ENCODE data around the gene RAP1GDS1. TPM values are rescaled to one million over a fixed set of nuclear protein-coding genes. Genes with fewer than 3 reads are reported as not detected.

The RAP1GDS1 gene
- total and polyA plus RNA-seq, 8 donors = 6.6 to 24.9 (median 20.7) TPM

- intact Hi-C loops (cut with DNase I) = no loop called here
- no peak for ATAC-seq
- DNase-seq = no peak
- H3K4me3 ChIP-seq = no peak overlapping the region
- peak; percentile 90 for FAIRE-seq
- peaks cover 0 to 10% (median 0%) of the 10 kb centered on the region in 3 donors for H3K4me1 ChIP-seq
- no peak overlapping the region for H3K27ac ChIP-seq
- H3K36me3 ChIP-seq = peaks cover 0 to 3% (median 0%) of the 10 kb centered on the region in 3 donors
- TF ChIP-seq, protein P1, sequence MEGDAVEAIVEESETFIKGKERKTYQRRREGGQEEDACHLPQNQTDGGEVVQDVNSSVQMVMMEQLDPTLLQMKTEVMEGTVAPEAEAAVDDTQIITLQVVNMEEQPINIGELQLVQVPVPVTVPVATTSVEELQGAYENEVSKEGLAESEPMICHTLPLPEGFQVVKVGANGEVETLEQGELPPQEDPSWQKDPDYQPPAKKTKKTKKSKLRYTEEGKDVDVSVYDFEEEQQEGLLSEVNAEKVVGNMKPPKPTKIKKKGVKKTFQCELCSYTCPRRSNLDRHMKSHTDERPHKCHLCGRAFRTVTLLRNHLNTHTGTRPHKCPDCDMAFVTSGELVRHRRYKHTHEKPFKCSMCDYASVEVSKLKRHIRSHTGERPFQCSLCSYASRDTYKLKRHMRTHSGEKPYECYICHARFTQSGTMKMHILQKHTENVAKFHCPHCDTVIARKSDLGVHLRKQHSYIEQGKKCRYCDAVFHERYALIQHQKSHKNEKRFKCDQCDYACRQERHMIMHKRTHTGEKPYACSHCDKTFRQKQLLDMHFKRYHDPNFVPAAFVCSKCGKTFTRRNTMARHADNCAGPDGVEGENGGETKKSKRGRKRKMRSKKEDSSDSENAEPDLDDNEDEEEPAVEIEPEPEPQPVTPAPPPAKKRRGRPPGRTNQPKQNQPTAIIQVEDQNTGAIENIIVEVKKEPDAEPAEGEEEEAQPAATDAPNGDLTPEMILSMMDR (IDR thresholded peaks at IDR 0.05) = no peak
- no peaks in the 10 kb centered on the region for H3K27me3 ChIP-seq
- H3K9me3 ChIP-seq = no peaks in the 10 kb centered on the region
- WGBS, 2 donors = 95 to 97% methylated on average over 4 of the region's 4 CpGs
Measured at GRCh38 chr4:98293104-98293887, 32.1 kb downstream of the RAP1GDS1 start.

- no peaks in the 10 kb centered on the region for H3K27me3 ChIP-seq
- no peak overlapping the region for H3K27ac ChIP-seq
- no peaks in the 10 kb centered on the region for H3K4me1 ChIP-seq
- FAIRE-seq = no peak
- H3K9me3 ChIP-seq = no peaks in the 10 kb centered on the region
- ATAC-seq = no peak
- TF ChIP-seq, protein P1 (IDR thresholded peaks at IDR 0.05) = no peak
- intact Hi-C loops (cut with DNase I) = no loop called here
- no peak overlapping the region for H3K4me3 ChIP-seq
- peaks cover 0 to 3% (median 0%) of the 10 kb centered on the region in 3 donors for H3K36me3 ChIP-seq
- no peak for DNase-seq
- WGBS, 2 donors = 93 to 96% methylated on average over 2 of the region's 2 CpGs
Measured at GRCh38 chr4:98298022-98298421, 36.8 kb downstream of the RAP1GDS1 start.

GRCh38 chr4:98300706-98301105 is 39.5 kb downstream of the RAP1GDS1 start:
- no peaks in the 10 kb centered on the region for H3K4me1 ChIP-seq
- H3K27ac ChIP-seq = no peak overlapping the region
- no peaks in the 10 kb centered on the region for H3K27me3 ChIP-seq
- H3K36me3 ChIP-seq = no peaks in the 10 kb centered on the region
- ATAC-seq (no peak), DNase-seq (no peak), FAIRE-seq (peak; percentile 5)
- TF ChIP-seq, protein P1 (IDR thresholded peaks at IDR 0.05) = no peak
- no peak overlapping the region for H3K4me3 ChIP-seq
- intact Hi-C loops (cut with DNase I) = no loop called here
- no peaks in the 10 kb centered on the region for H3K9me3 ChIP-seq

DNA sequence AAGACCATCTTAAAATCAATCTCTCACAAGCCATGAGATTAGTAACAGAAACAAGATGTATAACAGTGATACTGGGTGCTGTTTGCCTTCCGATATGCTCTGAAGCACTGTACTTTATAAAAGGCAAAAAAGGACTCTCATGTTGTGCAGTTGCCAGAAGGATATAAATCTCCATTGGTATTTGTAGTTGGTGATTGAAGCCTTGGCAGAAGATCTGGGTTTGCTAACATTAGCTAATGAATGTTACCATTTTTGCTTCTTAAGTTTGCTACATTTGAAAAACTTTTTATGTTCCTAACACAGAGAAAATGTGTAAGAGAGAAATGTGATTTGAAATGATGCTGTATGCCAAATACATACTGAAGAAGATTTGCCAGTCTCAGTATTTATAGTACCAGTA is 44.4 kb downstream of the RAP1GDS1 start:
- DNase-seq (no peak), FAIRE-seq (no peak), ATAC-seq (no peak)
- TF ChIP-seq, protein P1 (IDR thresholded peaks at IDR 0.05) = no peak
- Histone ChIP-seq H3K4me3 (no peak overlapping the region), H3K36me3 (no peaks in the 10 kb centered on the region), H3K27me3 (no peaks in the 10 kb centered on the region), H3K9me3 (no peaks in the 10 kb centered on the region), H3K27ac (no peak overlapping the region), H3K4me1 (no peaks in the 10 kb centered on the region)
- WGBS, 2 donors = 71 to 73% methylated on average over 1 of the region's 1 CpG
- intact Hi-C loops (cut with DNase I) = no loop called here

- Histone ChIP-seq H3K36me3 (no peaks in the 10 kb centered on the region), H3K9me3 (no peaks in the 10 kb centered on the region), H3K27ac (no peak overlapping the region), H3K4me1 (no peaks in the 10 kb centered on the region), H3K4me3 (no peak overlapping the region), H3K27me3 (no peaks in the 10 kb centered on the region)
- TF ChIP-seq, protein P1 (IDR thresholded peaks at IDR 0.05) = no peak
- DNase-seq = no peak
- intact Hi-C loops (cut with DNase I) = no loop called here
- whole genome bisulfite sequencing, 2 donors = 94 to 99% methylated on average over 2 of the region's 2 CpGs
- no peak for ATAC-seq
- FAIRE-seq = no peak
Measured at GRCh38 chr4:98310867-98311266, 49.7 kb downstream of the RAP1GDS1 start.

All from pancreas (tissue), 10 donors.